RCC 7860 (cell line): ENCODE measurements around the gene GKN1.
"Not testable (repeated sequence)": the region's sequence is repeated elsewhere in the genome, so short reads cannot be mapped to it uniquely, and the experiment has no call there.

Experiments
- DNase-seq: peaks from one replicate; pipeline ENCODE4 v3.0.0-alpha.2; 2015; ENCODE audit warnings: low spot score
- FAIRE-seq: peaks from 2 replicates; lab custom pipeline; 2012; peaks lifted over from hg19 to GRCh38; lab: Jason Lieb, UNC

Gene GKN1

GRCh38 chr2:68955432-68955831 is 19.0 kb upstream of the GKN1 start:
- DNase-seq, FAIRE-seq: not testable (repeated sequence)

GRCh38 chr2:68959001-68959400 is 15.4 kb upstream of the GKN1 start:
- no peak for DNase-seq
- FAIRE-seq: no peak

- FAIRE-seq (no peak), DNase-seq (no peak)
Observed at GRCh38 chr2:68961380-68961779, 13.1 kb upstream of the GKN1 start.

GRCh38 chr2:68964282-68964681 is 10.2 kb upstream of the GKN1 start:
- no peak for DNase-seq
- no peak for FAIRE-seq

GRCh38 chr2:68968221-68968620 is 6.2 kb upstream of the GKN1 start:
- FAIRE-seq (no peak), DNase-seq (no peak)

- FAIRE-seq (no peak), DNase-seq (no peak)
Observed at GRCh38 chr2:68969736-68970490, 4.5 kb upstream of the GKN1 start.

GRCh38 chr2:68970566-68971265 is 3.7 kb upstream of the GKN1 start:
- FAIRE-seq (no peak), DNase-seq (no peak)

- DNase-seq: peak; percentile 99
- peak; percentile 98 for FAIRE-seq
Observed at GRCh38 chr2:68971591-68972231, 2.7 kb upstream of the GKN1 start.

GRCh38 chr2:68974946-68975665 is 670 bp downstream of the GKN1 start:
- DNase-seq: no peak
- no peak for FAIRE-seq

GRCh38 chr2:68975844-68976243 is 1.4 kb downstream of the GKN1 start:
- DNase-seq (no peak), FAIRE-seq (peak; percentile 76)

- no peak for DNase-seq
- no peak for FAIRE-seq
Observed at GRCh38 chr2:68977453-68977852, 3.0 kb downstream of the GKN1 start.

GRCh38 chr2:68978098-68978497 is 3.7 kb downstream of the GKN1 start:
- no peak for FAIRE-seq
- DNase-seq: no peak

- FAIRE-seq (peak; percentile 63), DNase-seq (no peak)
Observed at GRCh38 chr2:68980956-68981355, 6.5 kb downstream of the GKN1 start.

GRCh38 chr2:68987021-68987503 is 12.6 kb downstream of the GKN1 start:
- DNase-seq (no peak), FAIRE-seq (no peak)

GRCh38 chr2:68989035-68989434 is 14.6 kb downstream of the GKN1 start:
- no peak for DNase-seq
- no peak for FAIRE-seq

GRCh38 chr2:68992341-68992740 is 17.9 kb downstream of the GKN1 start:
- FAIRE-seq (no peak), DNase-seq (no peak)

- no peak for DNase-seq
- no peak for FAIRE-seq
Observed at GRCh38 chr2:68992933-68993332, 18.5 kb downstream of the GKN1 start.

GRCh38 chr2:68993660-68994059 is 19.2 kb downstream of the GKN1 start:
- no peak for FAIRE-seq
- no peak for DNase-seq

GRCh38 chr2:68994864-68995263 is 20.4 kb downstream of the GKN1 start:
- DNase-seq: peak; percentile 82
- FAIRE-seq: peak; percentile 90

GRCh38 chr2:68995916-68996315 is 21.5 kb downstream of the GKN1 start:
- no peak for DNase-seq
- FAIRE-seq: no peak

- DNase-seq (no peak), FAIRE-seq (no peak)
Observed at GRCh38 chr2:68997401-68997800, 23.0 kb downstream of the GKN1 start.
